GM20431 (cell line): Measurements from ENCODE around the gene LMNTD2.

Experiments used
- in situ Hi-C: fragments of 300-500 bp; cut with MseI, MboI; formaldehyde crosslinking; loops from one replicate; pipeline ENCODE4 v1.15.0; 2020; ENCODE audit warnings: low sequenced_read_pairs; ENCODE audit not compliant: unreplicated experiment

LMNTD2 gene

DNA sequence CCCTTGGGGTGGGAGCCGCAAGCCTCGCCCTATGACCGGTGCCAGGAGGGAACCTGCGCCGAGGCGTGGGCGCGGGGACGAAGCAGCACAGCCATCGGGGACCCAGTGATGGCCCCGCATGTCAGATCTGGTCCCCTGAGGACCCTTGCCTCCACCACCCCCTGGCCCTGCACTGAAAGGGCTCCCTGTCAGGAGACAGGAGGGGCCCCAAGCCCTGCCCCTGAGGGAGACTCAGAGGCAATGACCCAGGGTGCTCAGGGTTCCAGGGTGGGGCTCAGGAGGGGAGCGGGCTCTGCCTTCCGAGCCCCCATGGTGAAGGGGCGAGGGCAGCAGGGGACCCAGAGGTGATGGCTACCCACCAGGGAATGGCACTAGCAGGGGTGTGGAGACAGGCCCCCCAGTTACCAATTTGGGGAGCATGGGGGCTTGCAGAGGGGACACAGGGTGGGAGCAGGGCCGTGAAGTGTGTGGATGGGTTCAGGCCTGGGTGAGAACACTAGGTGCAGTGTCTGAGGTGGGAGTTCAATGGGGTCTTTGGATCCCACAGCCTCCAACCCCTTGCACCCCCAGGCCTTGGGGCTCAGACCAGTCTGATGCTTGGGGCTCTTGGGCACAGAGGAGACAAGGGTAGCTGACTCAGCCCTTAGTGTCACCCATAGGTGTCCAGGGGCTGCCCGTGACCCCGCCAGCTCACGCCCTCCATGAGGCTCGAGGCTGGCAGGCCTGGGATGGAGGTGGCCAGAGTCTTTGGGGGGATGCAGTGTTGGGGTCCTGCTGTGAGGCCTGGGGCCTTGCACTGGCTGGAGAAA, 22.7 kb downstream of the LMNTD2 start:
- in situ Hi-C loops, result no loop called here

DNA sequence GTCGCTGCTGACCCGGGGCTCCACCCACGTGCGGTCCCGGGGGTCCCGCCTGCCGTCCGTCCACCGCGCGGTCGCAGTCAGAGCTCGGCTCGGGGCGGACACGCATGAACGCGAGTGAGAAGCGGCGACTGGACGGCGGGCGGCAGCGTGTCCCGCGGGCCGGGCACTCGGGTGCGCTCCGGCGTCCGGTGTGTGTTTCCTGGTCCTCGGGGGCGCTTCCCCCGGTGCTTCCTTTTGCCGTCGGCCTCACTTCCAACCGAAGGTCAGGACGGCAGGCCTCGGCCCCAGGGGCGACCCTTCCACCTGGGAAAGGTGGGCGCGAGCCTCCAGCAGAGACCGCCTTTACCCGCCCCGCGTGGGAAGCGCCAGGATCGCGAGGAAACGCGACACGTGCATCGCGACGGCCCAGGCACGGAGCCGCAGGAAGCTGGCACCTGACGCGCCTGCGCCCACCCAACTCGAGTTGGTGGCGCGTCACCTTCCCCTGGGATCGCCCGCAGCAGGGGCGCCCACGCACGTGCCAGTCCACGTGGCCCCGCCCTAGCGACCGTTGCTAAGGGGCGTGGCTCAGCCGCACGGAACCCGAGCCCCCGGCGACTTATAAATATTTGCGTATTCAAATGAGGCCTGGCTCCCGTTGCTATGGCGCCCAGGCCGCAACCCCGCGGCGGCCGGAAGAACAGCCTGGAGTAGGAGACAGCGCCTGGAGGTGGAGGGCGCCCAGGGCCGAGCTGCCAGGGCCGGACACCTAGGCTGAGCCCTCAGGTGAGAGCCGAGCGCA, 23.5 kb downstream of the LMNTD2 start, which contains the start of gene LRRC56:
Gene LRRC56, plus strand, starts transcription at position 687 of the 781 bp plus-strand sequence. CDS start 3,158 bp downstream, outside the sequence.
- in situ Hi-C loops, result no loop called here

DNA sequence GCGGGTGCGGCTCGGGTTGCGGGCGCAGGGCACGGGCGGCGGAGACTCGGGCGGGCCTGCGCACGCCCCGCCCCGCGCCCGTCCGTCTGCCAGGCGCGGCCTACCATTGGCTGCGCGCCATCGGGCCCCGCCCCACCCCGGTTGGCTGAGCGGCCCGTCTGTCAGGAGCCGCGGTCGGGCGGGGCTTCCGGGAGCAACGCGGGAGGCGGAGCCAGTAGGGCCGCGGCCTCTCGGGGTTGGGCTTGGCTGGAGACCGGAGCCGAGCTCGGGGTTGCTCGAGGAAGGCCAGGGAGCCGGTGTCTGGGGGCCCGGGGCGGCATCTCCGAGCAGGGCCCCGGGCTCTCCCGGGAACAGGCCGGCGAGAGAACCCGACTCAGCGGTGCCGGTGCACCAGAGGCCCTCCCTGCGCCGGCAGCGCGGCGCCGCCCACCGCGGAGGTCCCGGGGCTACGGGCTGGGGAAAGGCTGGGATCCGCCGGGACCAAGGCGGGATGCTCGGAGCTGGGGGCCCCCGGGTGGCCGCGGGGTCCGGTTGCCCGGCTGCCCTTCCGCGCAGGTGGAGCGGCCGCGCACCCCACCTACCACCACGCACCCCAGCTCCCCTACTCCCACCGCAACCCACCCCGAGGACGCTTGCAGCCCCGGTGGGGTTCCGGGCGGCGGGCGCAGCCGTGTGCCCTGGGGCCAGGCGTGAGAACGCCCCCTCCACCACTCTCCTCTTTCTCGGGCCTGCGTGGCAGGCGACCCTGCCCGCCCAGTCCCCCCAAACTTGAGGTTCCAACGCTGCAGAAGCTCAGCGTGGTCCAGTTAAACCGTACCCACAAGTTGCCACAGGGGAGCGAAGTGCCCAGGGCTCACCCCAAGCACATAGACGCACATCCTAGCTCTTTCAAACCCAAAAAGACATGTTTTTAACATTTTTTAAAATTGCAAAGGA, 24.8 kb downstream of the LMNTD2 start, which contains the start of gene HRAS:
Gene HRAS, minus strand, starts transcription at position 58 of the 936 bp plus-strand sequence.
- in situ Hi-C loops, result no loop called here

DNA sequence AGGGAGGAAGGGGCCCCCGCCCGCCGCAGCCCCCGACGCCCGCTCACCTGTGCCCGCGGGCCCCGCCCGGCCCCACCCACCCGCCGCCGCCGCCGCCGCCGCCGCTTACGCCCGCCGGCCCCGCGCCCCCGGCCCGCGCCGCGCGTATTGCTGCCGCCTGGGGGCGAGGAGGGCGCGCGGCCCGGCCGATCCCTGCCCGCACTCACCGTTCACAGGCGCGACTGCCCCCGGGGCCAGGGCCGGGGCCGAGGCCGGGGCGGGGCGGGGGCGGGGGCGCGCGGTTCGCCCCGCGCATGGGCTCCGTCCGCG, 25.4 kb downstream of the LMNTD2 start:
- in situ Hi-C loops, result no loop called here

DNA sequence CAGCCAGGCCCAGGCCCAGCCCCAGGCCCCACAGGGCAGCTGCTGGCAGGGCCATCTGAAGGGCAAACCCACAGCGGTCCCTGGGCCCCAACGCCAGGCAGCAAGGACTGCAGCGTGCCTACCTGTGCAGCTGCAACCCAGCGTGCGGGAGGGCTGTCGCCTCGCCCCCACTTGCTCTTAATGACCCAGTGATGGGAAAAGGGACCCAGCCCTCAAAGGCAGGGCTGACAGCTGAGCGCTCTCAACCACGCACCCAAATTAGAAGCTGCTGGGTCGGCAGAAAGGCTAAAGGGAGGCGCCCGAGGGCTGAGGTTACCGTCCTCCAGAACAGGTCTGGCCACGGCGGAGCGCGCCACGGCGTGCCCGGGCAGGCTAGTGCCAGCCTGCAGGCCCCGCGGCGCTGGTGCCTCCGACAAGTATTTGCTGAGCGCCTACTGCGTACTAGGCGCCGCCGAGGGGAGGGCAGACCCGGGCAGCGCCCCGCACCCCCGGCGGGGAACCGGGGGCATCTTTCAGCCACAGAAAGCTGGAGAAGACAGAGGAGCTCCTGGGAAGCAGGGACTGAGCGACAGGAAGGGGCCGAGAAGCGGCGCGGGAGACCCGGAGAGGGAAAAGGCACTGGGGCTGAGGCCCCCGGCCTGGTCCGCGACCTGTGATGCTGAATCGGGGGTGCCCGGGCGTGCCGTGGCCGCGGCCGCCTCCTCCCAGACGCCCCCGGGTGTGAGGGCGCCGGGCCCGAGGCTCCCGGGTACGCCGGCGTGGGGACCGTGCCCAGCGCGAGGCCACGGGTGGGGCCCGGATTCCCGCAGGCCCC, 25.9 kb downstream of the LMNTD2 start:
- in situ Hi-C loops, result no loop called here

DNA sequence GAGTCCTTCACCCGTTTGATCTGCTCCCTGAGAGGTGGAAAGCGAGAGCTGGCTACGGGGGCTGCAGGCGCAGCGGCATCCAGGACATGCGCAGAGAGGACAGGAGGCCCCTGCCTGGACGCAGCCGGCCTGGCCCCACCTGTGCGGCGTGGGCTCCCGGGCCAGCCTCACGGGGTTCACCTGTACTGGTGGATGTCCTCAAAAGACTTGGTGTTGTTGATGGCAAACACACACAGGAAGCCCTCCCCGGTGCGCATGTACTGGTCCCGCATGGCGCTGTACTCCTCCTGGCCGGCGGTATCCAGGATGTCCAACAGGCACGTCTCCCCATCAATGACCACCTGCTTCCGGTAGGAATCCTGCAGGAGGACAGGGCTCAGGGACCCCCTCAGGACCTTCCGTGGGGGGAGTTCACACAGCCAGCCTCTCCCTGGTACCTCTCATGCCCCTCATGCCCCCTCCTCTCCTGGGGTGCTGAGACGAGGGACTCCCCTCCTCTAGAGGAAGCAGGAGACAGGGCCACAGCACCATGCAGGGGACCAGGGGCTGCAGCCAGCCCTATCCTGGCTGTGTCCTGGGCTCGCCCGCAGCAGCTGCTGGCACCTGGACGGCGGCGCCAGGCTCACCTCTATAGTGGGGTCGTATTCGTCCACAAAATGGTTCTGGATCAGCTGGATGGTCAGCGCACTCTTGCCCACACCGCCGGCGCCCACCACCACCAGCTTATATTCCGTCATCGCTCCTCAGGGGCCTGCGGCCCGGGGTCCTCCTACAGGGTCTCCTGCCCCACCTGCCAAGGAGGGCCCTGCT, 26.7 kb downstream of the LMNTD2 start:
- in situ Hi-C loops, result no loop called here

DNA sequence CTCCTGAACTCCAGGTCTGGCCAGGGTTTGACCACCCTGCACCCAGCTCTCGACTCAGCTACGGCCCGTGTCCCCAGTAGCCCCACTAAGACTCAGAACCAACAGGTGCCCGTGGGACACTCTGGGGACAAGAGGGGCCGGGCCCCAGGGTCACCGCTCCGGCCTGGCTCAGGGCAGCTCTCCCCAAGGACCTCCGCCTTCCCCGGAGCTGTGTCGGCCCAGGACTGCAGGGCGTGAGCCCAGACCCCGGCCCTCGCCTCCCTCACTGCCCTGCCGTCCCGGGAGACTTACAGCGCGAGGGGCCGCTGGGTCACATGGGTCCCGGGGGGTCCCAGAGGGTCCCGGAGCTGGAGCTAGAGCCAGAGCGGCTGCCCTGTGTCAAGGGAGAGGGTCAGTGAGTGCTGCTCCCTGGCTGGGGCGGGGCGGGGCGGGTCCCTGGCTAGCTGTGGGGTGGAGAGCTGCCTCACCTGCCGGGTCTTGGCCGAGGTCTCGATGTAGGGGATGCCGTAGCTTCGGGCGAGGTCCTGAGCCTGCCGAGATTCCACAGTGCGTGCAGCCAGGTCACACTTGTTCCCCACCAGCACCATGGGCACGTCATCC, 27.5 kb downstream of the LMNTD2 start:
- in situ Hi-C loops, result no loop called here

DNA sequence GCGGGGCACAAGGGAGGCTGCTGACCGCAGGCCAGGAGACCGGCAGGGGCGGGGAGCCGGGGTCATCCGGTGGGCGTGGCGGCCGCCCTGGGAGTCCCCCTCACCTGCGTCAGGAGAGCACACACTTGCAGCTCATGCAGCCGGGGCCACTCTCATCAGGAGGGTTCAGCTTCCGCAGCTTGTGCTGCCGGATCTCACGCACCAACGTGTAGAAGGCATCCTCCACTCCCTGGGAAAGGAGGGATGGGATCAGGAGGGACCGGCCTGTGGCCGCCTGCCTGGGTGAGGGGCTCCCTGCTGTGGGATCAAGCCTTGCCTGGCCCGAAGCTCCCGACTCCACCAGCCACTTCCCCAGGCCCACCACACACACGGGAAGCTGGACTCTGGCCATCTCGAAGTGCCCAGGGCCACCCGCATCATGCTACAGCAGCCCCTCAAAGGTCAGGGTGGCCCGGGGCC, 28.0 kb downstream of the LMNTD2 start:
- in situ Hi-C loops, result no loop called here

DNA sequence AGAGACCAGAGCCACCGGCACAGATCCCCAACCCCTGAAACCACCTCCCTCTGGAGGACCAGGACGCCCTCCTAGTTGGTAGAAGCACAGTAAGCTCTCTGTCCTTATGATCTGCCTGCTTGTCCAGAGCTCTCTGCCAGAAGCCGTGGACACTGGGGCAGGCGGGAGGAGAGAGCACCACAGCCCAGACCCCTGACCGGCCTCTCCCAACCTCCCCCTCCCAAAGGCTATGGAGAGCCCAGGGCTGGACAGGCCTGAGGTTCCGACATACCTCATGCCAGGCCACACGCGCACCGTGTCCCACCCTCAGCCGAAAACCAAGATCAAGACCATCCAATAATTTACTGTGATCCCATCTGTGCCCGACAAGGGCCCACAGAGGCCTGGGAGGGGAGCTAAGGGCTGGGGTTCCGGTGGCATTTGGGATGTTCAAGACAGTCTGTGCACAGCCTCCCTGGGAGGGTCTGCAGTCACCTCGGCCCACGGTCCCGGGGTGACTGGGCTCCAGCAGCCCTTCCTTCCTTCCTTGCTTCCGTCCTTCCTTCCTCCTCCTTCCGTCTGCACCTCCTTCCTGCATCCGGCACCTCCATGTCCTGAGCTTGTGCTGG, 28.5 kb downstream of the LMNTD2 start:
- in situ Hi-C loops, result no loop called here

DNA sequence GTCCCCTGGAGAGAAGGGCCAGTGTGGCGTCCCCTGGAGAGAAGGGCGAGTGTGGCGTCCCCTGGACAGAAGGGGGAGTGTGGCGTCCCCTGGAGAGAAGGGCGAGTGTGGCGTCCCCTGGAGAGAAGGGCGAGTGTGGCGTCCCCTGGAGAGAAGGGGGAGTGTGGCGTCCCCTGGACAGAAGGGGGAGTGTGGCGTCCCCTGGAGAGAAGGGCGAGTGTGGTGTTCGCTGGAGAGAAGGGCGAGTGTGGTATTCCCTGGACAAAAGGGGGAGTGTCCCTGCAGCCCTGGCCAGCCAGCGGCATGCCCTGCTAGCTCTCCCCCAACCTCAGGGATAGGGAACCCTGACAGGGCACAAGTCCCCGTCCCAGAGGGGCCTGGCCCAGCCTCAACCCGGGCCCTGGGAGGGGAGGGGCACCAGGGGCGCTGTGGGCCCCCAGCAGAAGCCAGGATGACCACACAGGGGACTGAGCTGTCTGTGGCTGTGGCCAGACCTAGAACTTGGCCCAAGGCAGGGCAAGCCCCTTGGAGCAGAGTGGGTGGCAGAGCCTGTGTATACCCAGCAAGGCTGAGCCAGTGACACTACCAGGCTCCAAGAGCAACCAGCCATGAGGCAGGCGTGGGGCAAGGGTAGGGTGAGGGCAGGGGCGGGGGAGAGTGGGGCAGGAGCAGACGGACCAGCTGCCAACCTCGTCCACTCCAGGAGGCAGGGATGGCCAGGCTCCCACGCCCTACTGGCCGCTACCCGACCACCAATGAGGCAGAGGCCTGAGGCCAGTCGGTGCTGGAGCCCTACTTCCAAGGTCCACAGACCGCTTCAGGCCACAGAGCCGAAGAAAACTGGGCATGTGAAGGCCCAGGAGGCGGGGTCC, 29.3 kb downstream of the LMNTD2 start:
- in situ Hi-C loops, result no loop called here

DNA sequence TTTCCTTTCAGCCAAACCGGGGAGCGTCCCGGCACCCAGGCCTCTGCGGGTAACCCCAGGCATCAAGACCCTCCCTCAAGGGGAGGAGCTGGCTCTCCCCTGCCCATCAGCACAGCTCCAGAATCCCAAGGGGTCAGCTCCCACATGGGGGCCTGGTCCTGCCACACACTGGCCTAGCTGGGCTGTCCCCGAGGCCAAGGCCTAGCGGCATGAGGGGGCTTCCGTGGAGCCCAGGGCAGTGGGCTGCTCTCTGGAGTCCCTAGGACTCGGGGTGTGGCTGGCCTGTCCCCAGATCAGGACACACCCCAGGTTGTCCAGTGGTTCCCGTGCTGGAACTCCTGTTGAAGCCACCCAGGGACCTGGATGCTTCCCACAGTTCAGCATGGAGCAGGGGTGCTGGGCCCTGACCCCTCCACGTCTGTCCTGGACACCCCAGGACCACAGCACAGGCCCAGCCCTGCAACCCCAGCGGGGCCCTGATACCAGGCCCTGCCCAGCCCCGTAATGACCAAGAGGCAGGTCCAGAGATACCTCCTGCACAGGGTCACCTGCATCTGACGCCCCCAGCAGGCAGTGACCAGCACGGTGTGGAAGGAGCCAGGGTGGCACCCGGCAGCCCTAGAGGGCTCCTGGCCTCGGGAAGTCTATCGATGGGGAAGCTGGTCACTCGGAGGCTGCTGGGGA, 30.7 kb downstream of the LMNTD2 start:
- in situ Hi-C loops, result no loop called here

DNA sequence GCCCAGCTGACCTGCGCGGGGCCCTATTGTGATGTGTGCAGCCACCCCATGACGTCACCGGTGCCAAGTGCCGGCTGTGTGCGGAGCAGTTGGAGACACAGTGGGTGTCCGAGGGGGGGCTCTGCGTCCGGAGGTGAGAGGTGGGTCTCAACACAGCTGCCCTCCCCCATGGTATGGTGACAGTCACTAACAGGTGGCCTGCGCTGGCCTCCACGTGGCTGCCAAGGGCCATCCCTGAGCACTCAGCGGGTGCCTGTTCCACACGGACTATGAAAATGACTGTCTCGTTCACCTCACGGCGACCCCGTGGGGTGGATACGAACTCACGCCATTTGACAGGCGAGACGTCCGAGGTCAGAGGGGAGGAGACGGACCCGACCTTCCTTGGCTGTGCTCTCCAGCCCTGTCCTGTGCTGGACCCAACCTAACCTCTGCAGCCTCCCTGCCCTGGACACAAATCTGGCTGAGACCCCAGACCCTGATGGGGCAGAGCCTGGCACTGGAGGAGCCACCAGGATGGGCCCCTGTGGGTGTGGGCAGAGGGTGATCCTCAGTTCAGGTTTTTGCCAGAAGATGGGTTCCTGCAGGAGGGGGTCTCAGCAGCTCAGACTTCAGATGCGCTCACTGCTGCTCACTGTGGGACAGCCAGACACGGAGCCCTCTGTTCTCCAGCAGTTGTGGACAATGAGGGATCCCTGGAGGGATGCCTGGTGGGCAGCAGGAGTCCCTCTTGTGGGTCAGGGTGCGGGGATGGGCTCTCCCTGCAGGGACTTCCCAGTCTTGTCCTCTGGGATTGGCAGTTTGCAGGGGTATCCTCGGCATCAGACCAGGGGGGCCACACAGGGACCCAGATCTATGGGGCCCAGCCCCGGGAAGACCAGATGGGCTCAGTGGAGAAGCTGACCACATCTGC, 31.5 kb downstream of the LMNTD2 start:
- in situ Hi-C loops, result no loop called here

DNA sequence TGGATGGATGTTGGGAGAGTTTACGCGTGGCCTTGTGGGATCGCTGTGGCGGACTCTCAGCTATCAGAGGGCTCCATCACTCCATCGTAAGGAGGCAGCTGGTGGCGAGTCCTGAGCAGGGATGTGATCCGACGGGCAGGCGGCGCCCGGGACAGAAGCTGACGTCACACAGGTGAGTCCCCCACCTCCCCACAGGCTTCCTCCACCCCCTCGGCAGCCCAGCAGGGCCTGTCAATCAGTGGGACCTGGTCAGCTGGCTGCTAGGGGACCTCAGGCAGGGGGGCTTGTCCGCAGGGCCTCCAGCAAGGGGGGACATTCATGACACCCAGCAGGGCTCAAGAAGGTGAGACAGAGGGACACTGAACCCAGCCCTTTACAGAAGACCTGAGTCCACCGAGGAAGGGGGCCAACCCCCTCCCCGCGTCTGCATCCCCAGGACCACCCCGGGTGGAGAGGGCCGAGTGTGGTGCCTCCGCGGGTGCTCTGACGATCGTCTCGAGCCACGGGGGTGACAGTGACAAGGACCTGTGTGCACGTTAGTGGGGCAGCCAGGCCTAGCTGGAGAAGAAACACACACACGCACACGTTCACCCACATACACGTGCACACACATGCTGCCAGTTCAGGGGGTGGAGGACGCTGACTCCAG, 32.2 kb downstream of the LMNTD2 start:
- in situ Hi-C loops, result no loop called here

DNA sequence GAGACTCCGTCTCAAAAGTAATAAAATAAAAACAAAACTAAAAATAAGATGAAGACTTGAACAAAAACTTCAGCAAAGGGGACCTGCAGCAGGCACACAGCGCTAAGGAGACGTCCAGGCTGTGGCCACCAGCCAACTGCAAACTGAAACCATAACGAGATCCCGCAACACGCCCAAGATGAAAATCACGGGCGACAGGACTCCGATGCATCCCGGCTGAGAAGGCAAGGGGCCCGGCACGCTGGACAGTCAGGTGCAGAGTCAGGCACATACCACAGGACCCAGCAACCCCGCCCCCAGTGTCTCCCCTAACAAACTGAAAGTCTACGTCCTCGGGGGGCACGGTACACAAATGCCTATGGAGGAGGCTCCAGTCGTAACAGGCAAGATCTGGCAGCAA, 34.3 kb downstream of the LMNTD2 start:
- in situ Hi-C loops, result no loop called here

DNA sequence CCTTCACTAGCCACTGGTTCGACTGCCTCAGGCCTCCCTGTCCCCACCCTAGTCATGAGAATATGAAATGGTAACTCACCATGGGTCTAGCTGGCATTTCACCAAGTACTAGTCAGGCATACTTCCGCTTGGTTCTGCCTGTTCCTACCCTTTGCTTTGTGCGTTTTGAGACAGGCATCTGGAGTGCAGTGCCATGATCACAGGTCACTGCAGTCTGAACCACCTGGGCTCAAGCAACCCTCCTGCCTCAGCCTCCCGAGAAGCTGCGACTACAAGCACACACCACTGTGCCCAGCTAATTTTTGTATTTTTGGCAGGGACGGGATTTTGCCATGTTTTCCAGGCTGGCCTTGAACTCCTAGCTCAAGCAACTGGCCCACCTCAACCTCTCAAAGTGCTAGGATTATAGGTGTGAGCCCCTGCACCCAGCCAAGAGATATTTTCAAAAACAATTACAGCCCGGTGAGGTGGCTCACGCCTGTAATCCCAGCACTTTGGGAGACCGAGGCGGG, 39.3 kb downstream of the LMNTD2 start:
- in situ Hi-C loops, result no loop called here
